NCI-H748 treated with DMSO at 0.1 percent for 48 hours (cell line): ENCODE results near the gene PTGDR.

ENCODE experiments used
- DNase-seq: peaks from one replicate; lab custom pipeline; 2025; lab: John Stamatoyannopoulos, UW

The PTGDR gene

DNA sequence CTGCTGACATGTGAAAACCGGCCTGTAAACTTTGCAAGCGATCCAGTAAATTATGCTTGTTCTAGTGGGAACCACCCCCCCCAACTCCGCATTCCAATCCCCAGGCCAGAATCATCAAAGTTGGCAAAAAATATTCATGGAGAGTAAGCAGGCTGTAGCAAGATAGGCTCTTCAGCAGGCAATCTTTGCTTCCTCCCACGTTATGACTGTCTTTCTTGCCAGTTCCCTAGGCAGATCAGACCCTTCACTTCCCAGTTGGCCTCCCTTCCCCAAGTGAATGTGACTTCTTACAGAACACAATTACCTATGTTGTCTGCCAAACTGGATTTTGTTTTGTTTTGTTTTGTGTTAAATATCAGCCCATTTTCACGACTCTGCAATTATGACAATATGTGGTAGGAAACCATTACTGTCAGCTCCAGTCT lies 45.4 kb downstream of the PTGDR start:
- no peak for DNase-seq

DNA sequence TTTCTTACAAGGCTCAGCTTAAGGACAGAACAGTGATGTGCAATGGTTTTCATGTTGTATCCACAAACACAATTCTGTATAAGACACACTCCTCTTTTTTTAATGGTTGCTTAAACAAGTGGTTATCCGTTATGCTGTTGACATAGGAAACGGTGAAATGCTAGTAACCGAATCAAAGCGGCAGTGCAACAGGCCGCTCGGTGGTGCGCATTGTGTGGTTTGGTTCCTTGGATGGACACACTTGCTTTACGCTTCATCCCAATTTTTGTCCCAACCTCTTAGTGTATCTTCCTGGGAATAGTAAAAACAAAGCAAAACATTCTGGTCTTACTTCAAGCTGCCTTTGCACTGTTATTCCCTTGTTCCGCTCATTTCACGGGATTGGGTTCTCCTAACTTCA lies 46.0 kb downstream of the PTGDR start:
- no peak for DNase-seq

DNA sequence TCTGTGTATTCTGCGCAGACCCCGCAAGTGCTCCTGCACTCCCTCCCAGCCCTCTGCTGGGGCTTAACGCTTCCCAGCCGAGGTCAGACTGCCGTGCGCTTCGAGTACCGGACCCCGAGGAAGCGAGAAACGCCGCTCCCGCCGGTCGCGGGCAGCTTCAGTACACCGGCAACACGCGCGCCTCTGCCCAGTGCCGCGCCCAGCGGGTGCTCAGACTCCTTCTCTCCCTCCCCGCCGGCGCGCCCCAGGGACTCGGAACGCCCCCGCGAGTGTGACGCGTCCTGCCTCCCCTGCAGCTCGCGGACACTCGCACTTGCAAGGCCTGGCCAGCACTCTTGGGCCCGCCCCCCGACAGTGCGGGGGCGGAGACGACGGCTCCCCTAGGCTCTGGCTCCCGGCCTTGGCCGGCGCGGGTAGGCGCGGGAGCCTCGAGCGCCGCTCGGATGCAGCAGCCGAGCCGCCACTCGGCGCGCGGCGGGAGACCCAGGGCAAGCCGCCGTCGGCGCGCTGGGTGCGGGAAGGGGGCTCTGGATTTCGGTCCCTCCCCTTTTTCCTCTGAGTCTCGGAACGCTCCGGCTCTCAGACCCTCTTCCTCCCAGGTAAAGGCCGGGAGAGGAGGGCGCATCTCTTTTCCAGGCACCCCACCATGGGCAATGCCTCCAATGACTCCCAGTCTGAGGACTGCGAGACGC lies 46.6 kb downstream of the PTGDR start, which contains the start of gene PTGER2:
PTGER2 (plus strand) TSS at position 410 of the 692 bp plus-strand sequence; CDS start at position 647, 237 bp downstream.
- DNase-seq: peak; percentile 11

GRCh38 chr14:52314595-52315354 lies 47.3 kb downstream of the PTGDR start:
- peak; percentile 12 for DNase-seq

- DNase-seq: no peak
Measured at GRCh38 chr14:52315355-52315718, 47.8 kb downstream of the PTGDR start.

GRCh38 chr14:52318062-52318461 lies 50.6 kb downstream of the PTGDR start:
- no peak for DNase-seq

DNA sequence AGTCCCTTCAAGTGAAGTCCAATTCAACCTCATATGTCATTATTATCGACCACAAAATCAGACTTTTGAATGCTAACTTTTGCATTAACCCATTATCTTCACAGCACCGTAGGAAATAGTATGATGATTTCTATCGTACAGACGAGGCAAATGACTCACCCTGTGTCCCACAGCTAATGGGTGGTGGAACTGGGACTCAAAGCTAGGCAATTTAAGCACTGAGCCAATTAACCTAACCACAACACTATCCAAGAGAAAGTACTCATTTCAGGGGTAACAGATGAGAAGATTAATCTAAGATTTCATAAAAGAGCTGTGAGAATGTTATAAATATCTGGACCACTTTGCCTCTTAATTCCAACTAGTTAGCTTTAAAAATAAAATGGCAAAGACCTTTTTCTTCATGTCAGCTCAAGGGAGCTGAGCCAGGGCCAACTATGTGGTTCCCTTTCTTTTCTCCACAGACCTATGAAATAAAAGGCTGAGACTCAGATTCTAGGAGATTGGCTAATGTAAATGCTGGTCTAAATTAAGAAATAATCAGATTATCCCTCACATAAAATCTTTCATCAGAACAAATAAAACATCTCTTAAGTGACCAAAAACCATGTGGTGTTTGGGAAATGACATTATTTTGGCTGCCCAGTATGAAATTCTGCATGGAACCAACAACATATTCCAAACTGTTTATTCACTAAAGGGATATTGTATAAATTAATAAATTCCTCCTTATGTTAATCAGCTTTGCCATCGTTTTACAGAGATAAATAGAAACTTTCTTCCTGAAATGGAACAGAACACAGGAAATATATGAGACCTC lies 51.5 kb downstream of the PTGDR start:
- DNase-seq: no peak

- no peak for DNase-seq
Measured at GRCh38 chr14:52319919-52320318, 52.4 kb downstream of the PTGDR start.

- DNase-seq: no peak
Measured at GRCh38 chr14:52325126-52325525, 57.6 kb downstream of the PTGDR start.

DNA sequence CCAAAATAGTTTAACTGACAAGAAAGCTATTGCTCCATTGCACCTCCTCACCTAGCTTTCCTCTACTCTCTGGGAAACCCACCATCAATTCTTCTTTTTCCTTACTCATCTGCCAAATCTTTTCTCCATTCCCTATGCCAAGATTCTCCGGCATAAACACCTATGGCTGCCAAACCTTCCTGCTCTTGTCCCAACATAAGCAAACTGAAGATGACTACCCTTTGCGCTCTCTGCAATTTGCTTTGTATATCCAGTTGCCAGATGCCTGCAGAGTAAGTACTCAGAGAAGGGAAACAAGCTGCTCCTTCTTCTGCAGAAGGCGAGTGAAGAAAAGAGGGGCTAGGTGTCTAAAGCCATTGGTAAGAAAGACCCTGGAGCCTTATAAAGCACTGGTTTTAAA lies 58.1 kb downstream of the PTGDR start:
- no peak for DNase-seq
